ENCODE data around the gene NGEF. TPM values are rescaled to one million over a fixed set of nuclear protein-coding genes. Genes with fewer than 3 reads are reported as not detected.

The NGEF gene
- total RNA-seq, 4 donors from 2014 or later, result 4.0 to 16.5 (median 6.2) TPM

GRCh38 chr2:232886632-232887031, 126.4 kb downstream of the NGEF start:
- Histone ChIP-seq H3K27me3 (peaks cover 0 to 32% (median 0%) of the 10 kb centered on the region in 4 donors), H3K27ac (no peak overlapping the region), H3K4me3 (no peak overlapping the region), H3K36me3 (no peaks in the 10 kb centered on the region), H3K4me1 (peaks cover 4 to 35% (median 6%) of the 10 kb centered on the region in 3 donors), H3K9me3 (no peaks in the 10 kb centered on the region)
- 71 to 77% methylated on average over 4 to 7 of the region's 7 CpGs for WGBS, 2 donors
- TF ChIP-seq POLR2A (IDR thresholded peaks at IDR 0.05) (no peak), CTCF (IDR thresholded peaks at IDR 0.05) (no peak)
- intact Hi-C loops (cut with DNase I), result no loop called here
- DNase-seq, result no peak

- peaks cover 4 to 31% (median 6%) of the 10 kb centered on the region in 3 donors for H3K4me1 ChIP-seq
- no peak for DNase-seq
- H3K36me3 ChIP-seq, result no peaks in the 10 kb centered on the region
- H3K27ac ChIP-seq, result no peak overlapping the region
- H3K4me3 ChIP-seq, result no peak overlapping the region
- peaks cover 0 to 28% (median 0%) of the 10 kb centered on the region in 4 donors for H3K27me3 ChIP-seq
- TF ChIP-seq CTCF (IDR thresholded peaks at IDR 0.05), result no peak
- no peak for TF ChIP-seq POLR2A (IDR thresholded peaks at IDR 0.05)
- intact Hi-C loops (cut with DNase I), result no loop called here
- H3K9me3 ChIP-seq, result no peaks in the 10 kb centered on the region
- WGBS, 2 donors, result 54 to 74% methylated on average over 11 of the region's 11 CpGs
Observed at GRCh38 chr2:232886176-232886575, 126.9 kb downstream of the NGEF start.

- Histone ChIP-seq H3K4me1 (peaks cover 4 to 24% (median 6%) of the 10 kb centered on the region in 3 donors), H3K27me3 (peaks cover 0 to 20% (median 0%) of the 10 kb centered on the region in 4 donors), H3K36me3 (no peaks in the 10 kb centered on the region), H3K9me3 (no peaks in the 10 kb centered on the region), H3K4me3 (no peak overlapping the region), H3K27ac (no peak overlapping the region)
- DNase-seq, result no peak
- 72 to 75% methylated on average over 16 to 17 of the region's 25 CpGs for WGBS, 2 donors
- intact Hi-C loops (cut with DNase I), result no loop called here
- TF ChIP-seq POLR2A (IDR thresholded peaks at IDR 0.05) (no peak), CTCF (IDR thresholded peaks at IDR 0.05) (no peak)
Observed at GRCh38 chr2:232885264-232885961, 127.6 kb downstream of the NGEF start.

- Histone ChIP-seq H3K27me3 (peaks cover 0 to 20% (median 0%) of the 10 kb centered on the region in 4 donors), H3K4me3 (no peak overlapping the region), H3K36me3 (no peaks in the 10 kb centered on the region), H3K9me3 (no peaks in the 10 kb centered on the region), H3K4me1 (peaks cover 4 to 24% (median 6%) of the 10 kb centered on the region in 3 donors), H3K27ac (no peak overlapping the region)
- WGBS, 2 donors, result 86 to 92% methylated on average over 5 to 12 of the region's 27 CpGs
- TF ChIP-seq CTCF (IDR thresholded peaks at IDR 0.05) (no peak), POLR2A (IDR thresholded peaks at IDR 0.05) (no peak)
- intact Hi-C loops (cut with DNase I), result no loop called here
- DNase-seq, result no peak
Observed at GRCh38 chr2:232884549-232885263, 128.3 kb downstream of the NGEF start.

GRCh38 chr2:232884001-232884421, 129.0 kb downstream of the NGEF start:
- Histone ChIP-seq H3K36me3 (no peaks in the 10 kb centered on the region), H3K9me3 (no peaks in the 10 kb centered on the region), H3K27ac (no peak overlapping the region), H3K4me1 (peaks cover 4 to 24% (median 6%) of the 10 kb centered on the region in 3 donors), H3K4me3 (no peak overlapping the region), H3K27me3 (peaks cover 0 to 20% (median 0%) of the 10 kb centered on the region in 4 donors)
- intact Hi-C loops (cut with DNase I), result no loop called here
- DNase-seq, result no peak
- 78 to 90% methylated on average over 3 to 4 of the region's 11 CpGs for whole genome bisulfite sequencing, 2 donors
- TF ChIP-seq CTCF (IDR thresholded peaks at IDR 0.05) (no peak), POLR2A (IDR thresholded peaks at IDR 0.05) (no peak)
